HG03095 (cell line): ENCODE results near the gene FCRL5.
"Not testable (repeated sequence)": the region's sequence is repeated elsewhere in the genome, so short reads cannot be mapped to it uniquely, and the experiment has no call there.

ENCODE experiments used
- ATAC-seq: cut with Tn5 transposase; IDR thresholded peaks from one replicate; pipeline ENCODE4 v1.9.1; 2021; ENCODE audit warnings: moderate library complexity; ENCODE audit not compliant: unreplicated experiment

Gene FCRL5

GRCh38 chr1:157551694-157552693 lies at the start of gene FCRL5:
TSS of gene FCRL5 (minus strand) at chr1:157552515. CDS start at chr1:157552362, 153 bp downstream.
- ATAC-seq: peak; percentile 77

- no peak for ATAC-seq
These were observed 47.9 kb upstream of the FCRL5 start for GRCh38 chr1:157600236-157600635.

GRCh38 chr1:157597959-157598667 lies 45.8 kb upstream of the FCRL5 start, which contains the start of gene FCRL4:
TSS of gene FCRL4 (minus strand) at chr1:157598085. CDS start at chr1:157597944, 141 bp downstream.
- ATAC-seq: peak; percentile 48

- peak; percentile 51 for ATAC-seq
These were observed 44.1 kb upstream of the FCRL5 start for GRCh38 chr1:157596384-157596783.

GRCh38 chr1:157595356-157595755 lies 43.0 kb upstream of the FCRL5 start:
- peak; percentile 64 for ATAC-seq

GRCh38 chr1:157585984-157586383 lies 33.7 kb upstream of the FCRL5 start:
- no peak for ATAC-seq

GRCh38 chr1:157584503-157584902 lies 32.2 kb upstream of the FCRL5 start:
- no peak for ATAC-seq

GRCh38 chr1:157580828-157581210 lies 28.5 kb upstream of the FCRL5 start:
- no peak for ATAC-seq

GRCh38 chr1:157580179-157580827 lies 28.0 kb upstream of the FCRL5 start:
- no peak for ATAC-seq

GRCh38 chr1:157577420-157577819 lies 25.1 kb upstream of the FCRL5 start:
- ATAC-seq: no peak

GRCh38 chr1:157575744-157576143 lies 23.4 kb upstream of the FCRL5 start:
- ATAC-seq: peak; percentile 57

GRCh38 chr1:157574836-157575235 lies 22.5 kb upstream of the FCRL5 start:
- no peak for ATAC-seq

GRCh38 chr1:157566484-157567300 lies 14.4 kb upstream of the FCRL5 start:
- no peak for ATAC-seq

- peak; percentile 84 for ATAC-seq
These were observed 10.2 kb upstream of the FCRL5 start for GRCh38 chr1:157562515-157562914.

- no peak for ATAC-seq
These were observed 5.8 kb upstream of the FCRL5 start for GRCh38 chr1:157558119-157558518.

- not testable (repeated sequence) for ATAC-seq
These were observed 4.2 kb downstream of the FCRL5 start for GRCh38 chr1:157548081-157548480.

GRCh38 chr1:157542676-157543075 lies 9.6 kb downstream of the FCRL5 start:
- no peak for ATAC-seq

- no peak for ATAC-seq
These were observed 11.5 kb downstream of the FCRL5 start for GRCh38 chr1:157540852-157541251.

GRCh38 chr1:157540160-157540748 lies 12.1 kb downstream of the FCRL5 start:
- ATAC-seq: no peak

- ATAC-seq: no peak
These were observed 12.7 kb downstream of the FCRL5 start for GRCh38 chr1:157539568-157539967.
